Caco-2 (cell line): ENCODE measurements around the gene LAPTM4A. TPM values are rescaled to one million over a fixed set of nuclear protein-coding genes. Genes with fewer than 3 reads are reported as not detected.

Experiments
- BruUV-seq: library from RNA; stranded (reverse); fragments of 400-500 nt; replicated peaks from 2 replicates; lab custom pipeline; 2021; lab: Mats Ljungman, UMichigan
- CTCF ChIA-PET: fragments of 300-600 bp; sonication (Branson Sonifier 250); formaldehyde crosslinking; loops from one replicate; lab custom pipeline; 2022; ENCODE audit warnings: antibody characterized with exemption; lab: Charles Lee
- POLR2A ChIA-PET: fragments of 300-600 bp; sonication (Branson Sonifier 250); formaldehyde crosslinking; loops from one replicate; lab custom pipeline; 2022; ENCODE audit warnings: antibody characterized with exemption; lab: Charles Lee
- DNase-seq, 2 experiments: peaks; one replicate each; pipeline versions ENCODE4 v3.0.0 to v3.0.0-alpha.2; 2020 to 2022
- H3K27me3 ChIP-seq: replicated peaks from 2 replicates; pipeline ENCODE4 v1.6.0; 2011; ENCODE audit warnings: low read length; ENCODE audit not compliant: control insufficient read depth, insufficient read depth
- H3K36me3 ChIP-seq: 2 replicates; pipeline ENCODE4 v1.5.1; 2011; ENCODE audit warnings: low read length; ENCODE audit not compliant: control insufficient read depth, insufficient read depth
- H3K4me1 ChIP-seq: fragments of 250-450 bp; sonication (Bioruptor Pico); 2 replicates; pipeline ENCODE4 v1.5.1; 2020; ENCODE audit warnings: mild to moderate bottlenecking
- H3K4me3 ChIP-seq: 2 replicates; pipeline ENCODE4 v1.5.1; 2011; ENCODE audit warnings: low read depth, mild to moderate bottlenecking, control low read depth, low read length
- H3K9me3 ChIP-seq: fragments of 250-450 bp; sonication (Bioruptor Pico); 2 replicates; pipeline ENCODE4 v1.5.1; 2020; ENCODE audit warnings: mild to moderate bottlenecking, moderate library complexity
- H3K27ac Mint-ChIP-seq: one replicate; pipeline ENCODE4 v1.8.0; 2022; ENCODE audit warnings: mixed read lengths; ENCODE audit not compliant: unreplicated experiment
- H3K27me3 Mint-ChIP-seq: one replicate; pipeline ENCODE4 v1.8.0; 2022; ENCODE audit warnings: mixed read lengths; ENCODE audit not compliant: insufficient read depth, unreplicated experiment
- H3K36me3 Mint-ChIP-seq: one replicate; pipeline ENCODE4 v1.8.0; 2022; ENCODE audit warnings: mild to moderate bottlenecking, mixed read lengths; ENCODE audit not compliant: insufficient read depth, unreplicated experiment
- H3K4me1 Mint-ChIP-seq: one replicate; pipeline ENCODE4 v1.8.0; 2022; ENCODE audit warnings: low read depth, mixed read lengths; ENCODE audit not compliant: unreplicated experiment
- H3K4me3 Mint-ChIP-seq: one replicate; pipeline ENCODE4 v1.8.0; 2022; ENCODE audit warnings: mild to moderate bottlenecking, moderate library complexity, mixed read lengths; ENCODE audit not compliant: unreplicated experiment
- H3K9me3 Mint-ChIP-seq: one replicate; pipeline ENCODE4 v1.8.0; 2022; ENCODE audit warnings: mixed read lengths; ENCODE audit not compliant: unreplicated experiment
- intact Hi-C: fragments of 100-400 bp; cut with micrococcal nuclease; formaldehyde crosslinking; loops from one replicate; pipeline ENCODE4 v1.10.0; 2022; ENCODE audit not compliant: unreplicated experiment
- total RNA-seq: library from RNA; stranded (reverse); gene quantifications from 2 replicates; pipeline ENCODE4 v1.2.3, GENCODE V29; 2022
- TF ChIP-seq, protein P1 (sequence below), 2 experiments: fragments of 200-600 bp in 1 of 2; IDR thresholded peaks; 1 replicate in 1 of 2; 2 replicates in 1 of 2; pipeline versions ENCODE4 v1.5.1 to v1.8.0; 2011 to 2022; ENCODE audit warnings: antibody characterized with exemption in 1 of 2, control low read depth in 1 of 2, inconsistent platforms in 1 of 2, low read depth in 1 of 2, low read length in 1 of 2, mild to moderate bottlenecking in 1 of 2, moderate library complexity in 1 of 2; ENCODE audit not compliant: insufficient read depth in 1 of 2, severe bottlenecking in 1 of 2, unreplicated experiment in 1 of 2

LAPTM4A gene
- total RNA-seq, 1 experiment from 2014 or later = 140 TPM

DNA sequence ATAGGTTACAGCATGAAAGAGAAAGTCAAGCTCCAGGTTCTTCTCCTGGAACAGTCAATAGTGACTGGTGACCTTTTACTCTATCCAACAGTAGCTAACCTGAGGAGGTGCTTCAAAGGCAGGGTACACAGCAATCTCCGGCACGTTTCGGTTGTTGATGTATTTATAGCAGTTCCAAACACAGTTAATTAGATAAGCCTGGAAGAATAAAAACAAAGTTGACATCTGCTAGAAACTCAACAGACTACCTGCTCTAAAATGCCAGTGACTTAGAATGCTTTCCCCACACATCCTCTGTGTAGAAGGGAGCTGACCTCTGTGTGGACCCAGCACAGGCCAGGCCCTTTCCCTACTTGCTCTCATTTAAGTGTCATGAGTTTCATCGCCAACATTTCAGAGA is 17.2 kb downstream of the LAPTM4A start:
- no peak for DNase-seq
- CTCF ChIA-PET = no interaction called here

DNA sequence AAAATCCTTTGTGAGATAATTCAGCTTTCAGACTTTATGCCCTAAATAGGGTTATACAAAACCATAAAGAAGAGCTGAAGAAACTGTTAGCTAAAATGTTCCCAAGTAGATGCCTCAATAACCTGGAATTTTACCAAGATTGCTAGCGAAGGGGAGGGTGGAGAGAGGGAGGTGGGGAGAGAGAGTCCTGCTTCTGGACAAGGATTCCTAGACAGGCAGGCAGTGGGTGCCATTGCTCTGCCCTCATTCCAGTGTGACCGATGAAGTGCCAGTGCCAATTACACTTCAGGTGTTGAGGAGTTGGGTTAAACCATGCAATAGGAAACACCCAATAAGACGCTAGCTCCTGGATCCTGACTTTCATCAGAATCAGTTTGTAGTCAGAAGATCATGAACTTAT is 18.1 kb downstream of the LAPTM4A start:
- ChIA-PET CTCF (no interaction called here), POLR2A (no interaction called here)
- intact Hi-C loops = no loop called here

More for the DNA sequence above, 17.2 kb downstream of the LAPTM4A start:
- Histone ChIP-seq H3K4me1 (no peaks in the 10 kb centered on the region), H3K36me3 (peaks cover 2% of the 10 kb centered on the region; the same call in 1 of the 2 replicates), H3K27me3 (no peaks in the 10 kb centered on the region), H3K4me3 (no peak overlapping the region), H3K9me3 (no peaks in the 10 kb centered on the region)
- Mint-ChIP-seq H3K4me3 (no peak overlapping the region), H3K9me3 (no peaks in the 10 kb centered on the region), H3K27me3 (no peaks in the 10 kb centered on the region), H3K27ac (no peak overlapping the region), H3K4me1 (no peaks in the 10 kb centered on the region), H3K36me3 (peaks cover 79% of the 10 kb centered on the region)
- no TSS peak for BruUV-seq
- POLR2A ChIA-PET = no interaction called here
- intact Hi-C loops = no loop called here
- TF ChIP-seq, protein P1, sequence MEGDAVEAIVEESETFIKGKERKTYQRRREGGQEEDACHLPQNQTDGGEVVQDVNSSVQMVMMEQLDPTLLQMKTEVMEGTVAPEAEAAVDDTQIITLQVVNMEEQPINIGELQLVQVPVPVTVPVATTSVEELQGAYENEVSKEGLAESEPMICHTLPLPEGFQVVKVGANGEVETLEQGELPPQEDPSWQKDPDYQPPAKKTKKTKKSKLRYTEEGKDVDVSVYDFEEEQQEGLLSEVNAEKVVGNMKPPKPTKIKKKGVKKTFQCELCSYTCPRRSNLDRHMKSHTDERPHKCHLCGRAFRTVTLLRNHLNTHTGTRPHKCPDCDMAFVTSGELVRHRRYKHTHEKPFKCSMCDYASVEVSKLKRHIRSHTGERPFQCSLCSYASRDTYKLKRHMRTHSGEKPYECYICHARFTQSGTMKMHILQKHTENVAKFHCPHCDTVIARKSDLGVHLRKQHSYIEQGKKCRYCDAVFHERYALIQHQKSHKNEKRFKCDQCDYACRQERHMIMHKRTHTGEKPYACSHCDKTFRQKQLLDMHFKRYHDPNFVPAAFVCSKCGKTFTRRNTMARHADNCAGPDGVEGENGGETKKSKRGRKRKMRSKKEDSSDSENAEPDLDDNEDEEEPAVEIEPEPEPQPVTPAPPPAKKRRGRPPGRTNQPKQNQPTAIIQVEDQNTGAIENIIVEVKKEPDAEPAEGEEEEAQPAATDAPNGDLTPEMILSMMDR (IDR thresholded peaks at IDR 0.05; ENCODE audit: insufficient read depth in 1 of 2, low read depth in 1 of 2, low read length in 1 of 2, severe bottlenecking in 1 of 2, unreplicated experiment in 1 of 2) = no peak

DNA sequence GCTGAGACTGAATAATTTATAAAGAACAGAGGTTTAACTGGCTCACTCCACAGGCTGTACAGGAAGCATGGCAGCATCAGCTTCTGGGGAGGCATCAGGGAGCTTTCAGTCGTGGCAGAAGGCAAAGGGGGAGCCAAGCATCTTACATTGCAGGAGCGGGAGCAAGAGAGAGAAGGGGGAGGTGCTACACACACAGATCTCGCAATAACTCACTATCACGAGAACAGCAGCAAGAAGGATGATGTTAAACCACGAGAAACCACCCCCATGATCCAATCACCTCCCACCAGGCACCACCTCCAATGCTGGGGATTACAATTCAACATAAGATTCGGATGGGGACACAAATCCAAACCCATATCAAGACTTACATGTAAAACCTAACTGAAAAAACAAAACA is 21.2 kb downstream of the LAPTM4A start:
- DNase-seq = no peak
- intact Hi-C loops = no loop called here
- POLR2A ChIA-PET = no interaction called here
- Mint-ChIP-seq H3K4me1 (peaks cover 9% of the 10 kb centered on the region), H3K36me3 (peaks cover 64% of the 10 kb centered on the region), H3K27me3 (no peaks in the 10 kb centered on the region), H3K27ac (no peak overlapping the region), H3K4me3 (no peak overlapping the region), H3K9me3 (no peaks in the 10 kb centered on the region)
- Histone ChIP-seq H3K9me3 (no peaks in the 10 kb centered on the region), H3K4me3 (no peak overlapping the region), H3K4me1 (peaks cover 6% of the 10 kb centered on the region; the same call in 1 of the 2 replicates), H3K27me3 (no peaks in the 10 kb centered on the region), H3K36me3 (peaks cover 2% of the 10 kb centered on the region; the same call in 1 of the 2 replicates)
- CTCF ChIA-PET = interaction anchor here (1.3 kb wide), 1 partner anchor 14 kb away, joined by 3 read pairs; no protein-coding TSS in a partner anchor
- BruUV-seq = no TSS peak
- TF ChIP-seq, protein P1 (IDR thresholded peaks at IDR 0.05; ENCODE audit: insufficient read depth in 1 of 2, low read depth in 1 of 2, low read length in 1 of 2, severe bottlenecking in 1 of 2, unreplicated experiment in 1 of 2) = no peak

More for the DNA sequence above, 18.1 kb downstream of the LAPTM4A start:
- Histone ChIP-seq H3K4me1 (no peaks in the 10 kb centered on the region), H3K27me3 (no peaks in the 10 kb centered on the region), H3K4me3 (no peak overlapping the region), H3K36me3 (peaks cover 2% of the 10 kb centered on the region; the same call in 1 of the 2 replicates), H3K9me3 (no peaks in the 10 kb centered on the region)
- no peak for DNase-seq
- Mint-ChIP-seq H3K4me1 (no peaks in the 10 kb centered on the region), H3K9me3 (no peaks in the 10 kb centered on the region), H3K27me3 (no peaks in the 10 kb centered on the region), H3K27ac (no peak overlapping the region), H3K36me3 (peaks cover 87% of the 10 kb centered on the region), H3K4me3 (no peak overlapping the region)
- TF ChIP-seq, protein P1 (IDR thresholded peaks at IDR 0.05; ENCODE audit: insufficient read depth in 1 of 2, low read depth in 1 of 2, low read length in 1 of 2, severe bottlenecking in 1 of 2, unreplicated experiment in 1 of 2) = no peak
- BruUV-seq = no TSS peak
